ENCODE measurements around the gene ITPRID1. TPM values are rescaled to one million over a fixed set of nuclear protein-coding genes. Genes with fewer than 3 reads are reported as not detected.

ITPRID1 gene
- polyA plus RNA-seq, 1 experiment: not detected

- POLR2A ChIA-PET: no interaction called here
- Histone ChIP-seq H3K4me3 (ENCODE audit: low read depth, low read length) (no peak overlapping the region), H3K9me3 (ENCODE audit: control insufficient read depth, insufficient read depth, low read length) (peaks cover 14% of the 10 kb centered on the region), H3K27ac (ENCODE audit: low read depth, low read length) (no peak overlapping the region), H3K27me3 (ENCODE audit: control insufficient read depth, insufficient read depth, low read length) (no peaks in the 10 kb centered on the region)
- TF ChIP-seq CTCF (IDR thresholded peaks at IDR 0.05; ENCODE audit: low read depth, low read length): no peak
- CTCF ChIA-PET: no interaction called here
- DNase-seq (ENCODE audit: low read depth, low spot score): no peak
Observed at GRCh38 chr7:31603046-31603445, 89.2 kb downstream of the ITPRID1 start.

GRCh38 chr7:31613604-31614003 is 99.7 kb downstream of the ITPRID1 start:
- no peak for DNase-seq (ENCODE audit: low read depth, low spot score)
- TF ChIP-seq CTCF (IDR thresholded peaks at IDR 0.05; ENCODE audit: low read depth, low read length): no peak
- CTCF ChIA-PET: no interaction called here
- no peak overlapping the region for H3K27ac ChIP-seq (ENCODE audit: low read depth, low read length)
- POLR2A ChIA-PET: no interaction called here
- H3K9me3 ChIP-seq (ENCODE audit: control insufficient read depth, insufficient read depth, low read length): no peaks in the 10 kb centered on the region
- no peaks in the 10 kb centered on the region for H3K27me3 ChIP-seq (ENCODE audit: control insufficient read depth, insufficient read depth, low read length)
- no peak overlapping the region for H3K4me3 ChIP-seq (ENCODE audit: low read depth, low read length)

- Histone ChIP-seq H3K4me3 (ENCODE audit: low read depth, low read length) (no peak overlapping the region), H3K9me3 (ENCODE audit: control insufficient read depth, insufficient read depth, low read length) (no peaks in the 10 kb centered on the region), H3K27ac (ENCODE audit: low read depth, low read length) (no peak overlapping the region), H3K27me3 (ENCODE audit: control insufficient read depth, insufficient read depth, low read length) (no peaks in the 10 kb centered on the region)
- ChIA-PET CTCF (interaction anchor here (0.6 to 3.8 kb wide), 6 partner anchors 20 to 502 kb away, joined by 3 to 15 read pairs (median 3); no protein-coding TSS in a partner anchor), POLR2A (no interaction called here)
- DNase-seq (ENCODE audit: low read depth, low spot score): no peak
- TF ChIP-seq CTCF (IDR thresholded peaks at IDR 0.05; ENCODE audit: low read depth, low read length): no peak
Observed at GRCh38 chr7:31633467-31633866, 119.6 kb downstream of the ITPRID1 start.

GRCh38 chr7:31633894-31634494 is 120.1 kb downstream of the ITPRID1 start:
- no peaks in the 10 kb centered on the region for H3K27me3 ChIP-seq (ENCODE audit: control insufficient read depth, insufficient read depth, low read length)
- ChIA-PET CTCF (interaction anchor here (0.6 to 3.8 kb wide), 6 partner anchors 19 to 502 kb away, joined by 3 to 15 read pairs (median 3); no protein-coding TSS in a partner anchor), POLR2A (no interaction called here)
- H3K27ac ChIP-seq (ENCODE audit: low read depth, low read length): no peak overlapping the region
- peak; percentile 45 for TF ChIP-seq CTCF (IDR thresholded peaks at IDR 0.05; ENCODE audit: low read depth, low read length)
- H3K4me3 ChIP-seq (ENCODE audit: low read depth, low read length): no peak overlapping the region
- no peaks in the 10 kb centered on the region; the same call in 1 of the 2 replicates for H3K9me3 ChIP-seq (ENCODE audit: control insufficient read depth, insufficient read depth, low read length)
- peak; percentile 1 for DNase-seq (ENCODE audit: low read depth, low spot score)

GRCh38 chr7:31640381-31640780 is 126.5 kb downstream of the ITPRID1 start:
- Histone ChIP-seq H3K27me3 (ENCODE audit: control insufficient read depth, insufficient read depth, low read length) (no peaks in the 10 kb centered on the region), H3K4me3 (ENCODE audit: low read depth, low read length) (no peak overlapping the region), H3K9me3 (ENCODE audit: control insufficient read depth, insufficient read depth, low read length) (peaks cover 3% of the 10 kb centered on the region), H3K27ac (ENCODE audit: low read depth, low read length) (no peak overlapping the region)
- ChIA-PET POLR2A (no interaction called here), CTCF (no interaction called here)
- no peak for DNase-seq (ENCODE audit: low read depth, low spot score)
- no peak for TF ChIP-seq CTCF (IDR thresholded peaks at IDR 0.05; ENCODE audit: low read depth, low read length)

Measured in AG04450 (cell line).